Stimulated activated CD4-positive, alpha-beta T cell treated with anti-CD3 and anti-CD28 coated beads, Interleukin-4, amount 100 ng/mL, for 1 hour (primary cell): ENCODE data around the gene SNAPC2.
"Not testable (repeated sequence)": the region's sequence is repeated elsewhere in the genome, so short reads cannot be mapped to it uniquely, and the experiment has no call there.

Experiments used
- DNase-seq: peaks from one replicate; pipeline ENCODE4 v3.0.0-alpha.2; 2020

The SNAPC2 gene

GRCh38 chr19:7910321-7911161 lies 9.6 kb upstream of the SNAPC2 start:
- no peak for DNase-seq

- DNase-seq: no peak
These were observed 8.5 kb upstream of the SNAPC2 start for GRCh38 chr19:7911508-7912143.

- no peak for DNase-seq
These were observed 7.9 kb upstream of the SNAPC2 start for GRCh38 chr19:7912144-7912696.

GRCh38 chr19:7912697-7913564 lies 7.2 kb upstream of the SNAPC2 start:
- no peak for DNase-seq

GRCh38 chr19:7913652-7914051 lies 6.5 kb upstream of the SNAPC2 start:
- no peak for DNase-seq

GRCh38 chr19:7914099-7914498 lies 6.0 kb upstream of the SNAPC2 start:
- no peak for DNase-seq

- no peak for DNase-seq
These were observed 5.5 kb upstream of the SNAPC2 start, which contains the start of gene TGFBR3L for GRCh38 chr19:7914598-7915045. Gene TGFBR3L (plus strand): TSS chr19:7914830.

- no peak for DNase-seq
These were observed 4.7 kb upstream of the SNAPC2 start for GRCh38 chr19:7915250-7916102.

GRCh38 chr19:7916103-7916954 lies 3.8 kb upstream of the SNAPC2 start:
- peak; percentile 60 for DNase-seq

GRCh38 chr19:7916955-7917266 lies 3.2 kb upstream of the SNAPC2 start:
- DNase-seq: no peak

- peak; percentile 67 for DNase-seq
These were observed 2.7 kb upstream of the SNAPC2 start for GRCh38 chr19:7917267-7918061.

- DNase-seq: not testable (repeated sequence)
These were observed 2.0 kb upstream of the SNAPC2 start for GRCh38 chr19:7918062-7918614.

GRCh38 chr19:7918615-7919421 lies 1.3 kb upstream of the SNAPC2 start:
- no peak for DNase-seq

- peak; percentile 100 for DNase-seq
These were observed 572 bp downstream of the SNAPC2 start for GRCh38 chr19:7920519-7921301.

- no peak for DNase-seq
These were observed 1.3 kb downstream of the SNAPC2 start for GRCh38 chr19:7921302-7921966.

- DNase-seq: no peak
These were observed 2.1 kb downstream of the SNAPC2 start for GRCh38 chr19:7921967-7922835.

GRCh38 chr19:7922836-7923195 lies 2.7 kb downstream of the SNAPC2 start:
- DNase-seq: no peak
